GM21381 (cell line): ENCODE results near the gene C22orf31.
"Not testable (repeated sequence)": the region's sequence is repeated elsewhere in the genome, so short reads cannot be mapped to it uniquely, and the experiment has no call there.

Experiments
- ATAC-seq: cut with Tn5 transposase; IDR thresholded peaks from one replicate; pipeline ENCODE4 v1.9.1; 2021; ENCODE audit warnings: mild to moderate bottlenecking, moderate library complexity; ENCODE audit not compliant: unreplicated experiment

C22orf31 gene

GRCh38 chr22:29061773-29062172 is at the start of gene C22orf31:
TSS of gene C22orf31 (minus strand) at chr22:29061831. CDS start at chr22:29061792, 39 bp downstream.
- no peak for ATAC-seq

- no peak for ATAC-seq
Observed at GRCh38 chr22:29110946-29111345, 49.3 kb upstream of the C22orf31 start.

- no peak for ATAC-seq
Observed at GRCh38 chr22:29109822-29110221, 48.2 kb upstream of the C22orf31 start.

GRCh38 chr22:29108137-29108536 is 46.5 kb upstream of the C22orf31 start:
- ATAC-seq: no peak

- no peak for ATAC-seq
Observed at GRCh38 chr22:29106839-29107238, 45.2 kb upstream of the C22orf31 start.

DNA sequence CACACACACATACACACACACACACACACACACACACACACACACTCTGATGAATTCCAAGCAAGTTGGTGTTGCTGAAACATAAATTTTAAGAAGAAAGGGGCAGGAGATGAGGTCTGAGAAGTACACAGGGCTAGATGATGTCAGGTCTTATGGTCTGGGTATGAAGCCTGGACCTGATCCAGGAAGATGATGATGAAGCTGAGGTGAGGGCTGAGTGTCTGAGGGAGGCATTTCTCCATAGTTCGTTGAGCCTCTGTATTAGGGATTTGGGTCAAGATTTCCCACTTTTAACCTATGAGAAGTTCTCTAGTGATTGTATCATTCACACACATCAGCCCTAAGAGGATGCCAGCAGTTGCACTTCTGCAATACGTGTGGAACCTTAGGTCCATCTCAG is 43.8 kb upstream of the C22orf31 start:
- no peak for ATAC-seq

DNA sequence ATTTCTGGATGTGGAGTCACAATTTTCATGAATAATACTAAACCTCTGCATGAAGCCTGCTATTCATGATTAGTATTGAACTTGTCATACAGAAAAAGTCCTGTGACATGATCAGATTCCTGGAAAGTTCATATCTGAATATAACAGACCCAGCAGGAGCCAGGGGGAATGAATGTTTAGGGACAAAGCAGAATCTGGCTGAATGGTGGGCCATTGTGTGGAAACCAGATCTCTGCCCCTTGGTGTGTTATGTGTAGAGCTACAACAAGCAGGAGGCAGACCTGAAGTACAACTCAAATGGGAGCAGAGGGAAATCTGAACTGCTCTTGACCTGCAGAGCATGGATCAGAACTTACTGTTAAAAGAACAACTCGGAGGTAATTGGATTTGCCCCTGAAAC is 41.5 kb upstream of the C22orf31 start:
- no peak for ATAC-seq

DNA sequence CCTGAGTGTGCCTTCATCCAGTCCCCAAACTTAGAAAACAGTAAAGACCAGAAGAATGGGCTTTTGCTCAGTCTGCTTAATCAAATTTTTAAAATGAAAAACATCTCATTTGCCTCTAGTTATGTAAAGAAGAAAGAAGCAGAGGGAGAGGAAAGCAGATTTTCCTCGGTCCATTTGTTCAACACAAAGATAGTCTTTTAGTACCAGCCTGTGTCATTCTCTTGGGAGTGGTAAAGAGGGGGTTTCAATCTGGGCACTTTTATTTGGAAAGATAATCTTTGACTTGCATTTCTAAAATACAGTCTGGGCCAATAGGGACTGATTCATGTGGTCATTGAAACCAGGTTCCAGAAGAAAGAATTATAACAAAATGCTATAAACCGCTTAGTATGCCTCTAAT is 40.7 kb upstream of the C22orf31 start:
- no peak for ATAC-seq

- ATAC-seq: no peak
Observed at GRCh38 chr22:29098296-29098695, 36.7 kb upstream of the C22orf31 start.

DNA sequence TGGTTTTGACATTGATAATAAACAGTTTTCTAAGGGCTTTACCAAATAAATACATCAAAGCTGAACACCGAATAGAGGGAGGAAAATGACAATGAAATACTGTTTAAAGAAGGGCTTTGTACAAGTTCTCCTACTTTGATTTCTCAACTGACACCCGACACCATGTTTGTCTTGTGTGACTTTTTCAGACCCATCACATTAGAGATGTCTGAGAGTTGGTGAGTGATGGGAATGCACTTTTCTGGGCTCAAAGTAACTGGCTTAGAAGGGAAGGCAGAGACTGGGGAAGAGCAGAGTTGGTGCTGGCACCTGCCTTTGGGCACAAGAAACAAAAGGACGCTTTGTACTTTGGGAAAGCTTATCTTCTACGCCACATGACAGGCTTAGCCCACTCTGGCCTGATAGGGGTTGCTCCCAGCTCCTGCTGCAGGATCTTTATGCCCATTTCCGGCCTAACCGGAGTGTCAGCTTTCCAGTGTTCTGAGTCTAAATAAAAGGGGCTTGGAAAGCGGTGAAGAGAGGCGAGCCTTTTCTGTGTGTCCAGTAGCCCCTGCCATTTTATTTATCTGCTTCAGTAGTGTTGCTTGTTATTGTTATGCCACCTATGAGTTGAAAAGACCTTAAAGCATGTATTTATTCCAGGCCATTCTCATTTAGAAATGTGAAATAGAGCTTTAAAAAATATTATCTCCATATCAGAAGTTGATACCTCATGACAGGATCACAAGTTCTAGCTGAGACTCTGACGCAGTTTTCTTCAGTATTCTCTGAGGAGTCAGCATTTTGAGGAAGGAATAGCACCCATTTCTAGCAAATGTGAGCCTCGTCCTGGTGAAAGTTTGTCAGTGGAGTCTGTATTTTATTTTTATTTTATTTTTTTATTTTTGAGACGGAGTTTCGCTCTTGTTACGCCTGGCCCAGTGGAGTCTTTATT is 35.4 kb upstream of the C22orf31 start:
- no peak for ATAC-seq

DNA sequence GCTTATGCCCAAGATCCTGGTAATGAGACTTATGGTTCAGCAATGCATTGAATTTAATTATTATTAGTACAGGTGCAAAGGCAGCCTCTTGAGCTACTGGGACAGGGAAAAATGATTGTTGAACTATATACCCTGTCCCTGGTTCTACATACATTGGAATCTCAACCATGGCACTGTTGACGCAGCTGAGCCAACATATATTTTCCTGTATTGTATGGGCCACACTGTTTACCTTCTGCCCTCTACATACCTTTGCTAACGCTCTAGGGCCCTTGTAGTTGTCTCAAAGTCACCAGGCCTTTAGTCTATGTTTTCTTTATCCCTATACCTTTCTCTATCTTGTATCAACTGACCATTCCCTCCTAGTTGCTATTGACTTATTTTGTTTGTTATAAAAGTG is 33.8 kb upstream of the C22orf31 start:
- no peak for ATAC-seq

- no peak for ATAC-seq
Observed at GRCh38 chr22:29093501-29094300, 32.1 kb upstream of the C22orf31 start.

DNA sequence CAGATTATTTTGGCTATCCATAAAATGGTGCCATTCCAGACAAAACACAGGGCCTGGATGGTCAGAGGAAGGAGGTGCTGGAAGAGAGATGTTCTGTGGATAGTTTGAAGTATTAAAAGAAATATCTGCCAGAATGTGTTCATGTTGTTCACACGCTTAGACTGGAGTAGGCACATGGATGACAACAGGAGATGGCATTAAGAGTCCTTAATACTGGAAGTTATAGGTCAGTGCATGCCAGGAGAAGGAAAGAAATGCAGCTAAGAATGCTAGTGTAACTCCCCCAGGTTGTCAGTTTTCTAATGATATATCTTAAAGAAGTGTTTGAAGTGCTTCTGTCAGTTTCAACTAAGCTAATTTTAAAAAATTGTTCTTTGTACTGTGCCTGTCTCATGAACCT is 31.4 kb upstream of the C22orf31 start:
- ATAC-seq: no peak

- no peak for ATAC-seq
Observed at GRCh38 chr22:29092243-29092642, 30.6 kb upstream of the C22orf31 start.

DNA sequence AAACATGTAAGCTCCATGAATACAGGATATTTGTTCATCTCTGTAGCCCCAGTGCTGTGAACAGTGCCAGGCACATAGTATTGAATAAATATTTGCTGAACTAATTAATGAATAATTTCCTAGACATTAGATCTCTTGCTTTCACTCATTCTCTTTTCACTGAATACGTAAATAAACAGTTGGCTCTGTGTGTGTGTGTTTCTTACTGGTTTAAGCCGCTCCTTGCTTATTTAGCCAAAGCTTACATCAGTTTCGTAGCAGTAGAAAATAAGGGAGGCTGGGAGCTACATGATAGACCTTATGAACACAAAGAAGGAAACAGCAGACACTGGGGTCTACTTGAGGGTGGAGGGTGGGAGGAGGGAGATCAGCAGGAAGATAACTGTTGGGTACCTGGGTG is 28.4 kb upstream of the C22orf31 start:
- ATAC-seq: no peak

- no peak for ATAC-seq
Observed at GRCh38 chr22:29089507-29089906, 27.9 kb upstream of the C22orf31 start.

DNA sequence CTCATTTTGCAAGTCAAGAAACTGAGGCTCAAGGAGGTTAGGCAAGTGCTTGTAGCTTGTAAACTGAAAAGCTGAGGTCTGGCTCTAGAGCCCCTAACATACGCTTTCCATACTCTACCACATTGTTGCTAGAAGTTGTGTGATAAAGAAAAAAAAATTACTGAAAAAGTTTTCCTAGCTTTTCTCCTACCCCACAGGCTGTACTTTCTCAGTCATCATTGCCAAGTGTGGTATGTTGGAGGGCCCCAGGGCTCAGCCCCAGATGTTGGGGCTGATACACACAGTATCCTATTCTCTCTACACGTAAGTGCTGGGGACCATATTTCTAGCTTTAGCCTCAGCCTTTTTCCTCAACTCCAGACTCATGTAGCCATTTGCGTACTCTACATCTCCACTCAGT is 27.2 kb upstream of the C22orf31 start:
- ATAC-seq: no peak

GRCh38 chr22:29087012-29087411 is 25.4 kb upstream of the C22orf31 start:
- ATAC-seq: no peak

GRCh38 chr22:29083933-29084591 is 22.4 kb upstream of the C22orf31 start:
- no peak for ATAC-seq

DNA sequence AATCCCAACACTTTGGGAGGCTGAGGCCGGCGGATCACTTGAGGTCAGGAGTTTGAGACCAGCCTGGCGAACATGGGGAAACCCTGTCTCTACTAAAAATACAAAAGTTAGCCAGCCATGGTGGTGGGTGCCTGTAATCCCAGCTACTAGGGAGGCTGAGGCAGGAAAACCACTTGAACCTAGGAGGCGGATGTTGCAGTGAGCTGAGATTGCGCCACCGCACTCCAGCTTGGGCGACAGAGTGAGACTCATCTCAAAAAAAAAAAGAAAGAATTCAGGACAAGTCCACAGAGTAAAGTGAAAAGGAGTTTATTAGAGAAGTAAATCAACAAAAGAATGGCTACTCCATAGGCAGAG is 21.9 kb upstream of the C22orf31 start:
- ATAC-seq: not testable (repeated sequence)

GRCh38 chr22:29082826-29083545 is 21.4 kb upstream of the C22orf31 start:
- no peak for ATAC-seq
